ENCODE results near the gene NPM1. TPM values are rescaled to one million over a fixed set of nuclear protein-coding genes. Genes with fewer than 3 reads are reported as not detected.

Gene NPM1
- total and polyA plus RNA-seq, 12 donors: 376 to 1,874 (median 682) TPM

- no peak overlapping the region for H3K4me3 ChIP-seq
- peaks cover 18 to 28% of the 10 kb centered on the region in 2 donors for H3K4me1 ChIP-seq (replicated peaks in 1 of 2)
- no peak overlapping the region for H3K27ac ChIP-seq
- no peak for TF ChIP-seq CTCF (IDR thresholded peaks at IDR 0.05)
- no peak for TF ChIP-seq POLR2A (IDR thresholded peaks at IDR 0.05)
- H3K36me3 ChIP-seq (replicated peaks in 1 of 2): no peaks in the 10 kb centered on the region
- peak in 1 of 7 donors; percentile 18 for DNase-seq
- peaks cover 18% of the 10 kb centered on the region for H3K27me3 ChIP-seq
- no peaks in the 10 kb centered on the region for H3K9me3 ChIP-seq (replicated peaks in 1 of 3)
- 89 to 96% (median 93%) methylated on average over 2 of the region's 2 CpGs for WGBS, 4 donors
- intact Hi-C loops (cut with DNase I): loop anchor here (5.0 to 10.0 kb wide), 4 partner anchors 202 to 480 kb away; no protein-coding TSS in a partner anchor
Measured at GRCh38 chr5:171422495-171422894, 34.8 kb downstream of the NPM1 start.

GRCh38 chr5:171422902-171423663 is 35.4 kb downstream of the NPM1 start:
- no peaks in the 10 kb centered on the region for H3K9me3 ChIP-seq (replicated peaks in 1 of 3)
- H3K36me3 ChIP-seq (replicated peaks in 1 of 2): no peaks in the 10 kb centered on the region
- DNase-seq: peak in 2 of 7 donors; percentile 0 to 33
- TF ChIP-seq POLR2A (IDR thresholded peaks at IDR 0.05): no peak
- no peak for TF ChIP-seq CTCF (IDR thresholded peaks at IDR 0.05)
- H3K27me3 ChIP-seq: peaks cover 18% of the 10 kb centered on the region
- intact Hi-C loops (cut with DNase I): loop anchor here (5.0 to 10.0 kb wide), 4 partner anchors 202 to 479 kb away; no protein-coding TSS in a partner anchor
- H3K4me1 ChIP-seq (replicated peaks in 1 of 2): peaks cover 18 to 28% of the 10 kb centered on the region in 2 donors
- 89 to 93% (median 91%) methylated on average over 21 to 26 of the region's 26 CpGs for WGBS, 4 donors
- no peak overlapping the region for H3K27ac ChIP-seq
- H3K4me3 ChIP-seq: no peak overlapping the region

GRCh38 chr5:171424726-171425125 is 37.1 kb downstream of the NPM1 start:
- no peak overlapping the region for H3K27ac ChIP-seq

More at GRCh38 chr5:171424726-171425125, 37.1 kb downstream of the NPM1 start:
- WGBS, 4 donors: 63 to 83% (median 73%) methylated on average over 3 to 5 of the region's 5 CpGs
- peaks cover 10% of the 10 kb centered on the region for H3K27me3 ChIP-seq
- TF ChIP-seq CTCF (IDR thresholded peaks at IDR 0.05): no peak
- TF ChIP-seq POLR2A (IDR thresholded peaks at IDR 0.05): no peak
- intact Hi-C loops (cut with DNase I): loop anchor here (5.0 to 10.0 kb wide), 4 partner anchors 200 to 478 kb away; no protein-coding TSS in a partner anchor
- no peaks in the 10 kb centered on the region for H3K9me3 ChIP-seq (replicated peaks in 1 of 3)
- DNase-seq: peak in 2 of 7 donors; percentile 2 to 14
- H3K4me3 ChIP-seq: no peak overlapping the region
- H3K36me3 ChIP-seq (replicated peaks in 1 of 2): no peaks in the 10 kb centered on the region
- H3K4me1 ChIP-seq (replicated peaks in 1 of 2): peaks cover 11 to 13% of the 10 kb centered on the region in 2 donors
